Type B pancreatic cell (in vitro differentiated cells): ENCODE data around the gene MPZ. TPM values are rescaled to one million over a fixed set of nuclear protein-coding genes. Genes with fewer than 3 reads are reported as not detected.
A peak's percentile ranks its signal among the peaks of the same experiment; 100 is the strongest.
"Not testable (repeated sequence)": the region's sequence is repeated elsewhere in the genome, so short reads cannot be mapped to it uniquely, and the experiment has no call there.

Source experiments
- DNase-seq: peaks from one replicate; pipeline ENCODE4 v3.0.0; 2021; ENCODE audit warnings: mixed read lengths; ENCODE audit not compliant: unreplicated experiment; ENCODE audit errors: extremely low spot score
- H3K27ac Mint-ChIP-seq: 2 replicates; pipeline ENCODE4 v1.8.0; 2021; ENCODE audit warnings: mild to moderate bottlenecking, mixed read lengths
- H3K27me3 Mint-ChIP-seq: 2 replicates; pipeline ENCODE4 v1.8.0; 2021; ENCODE audit warnings: mixed read lengths
- H3K36me3 Mint-ChIP-seq: 2 replicates; pipeline ENCODE4 v1.8.0; 2021; ENCODE audit warnings: mixed read lengths
- H3K4me1 Mint-ChIP-seq: one replicate; pipeline ENCODE4 v1.8.0; 2021; ENCODE audit warnings: mixed read lengths; ENCODE audit not compliant: unreplicated experiment
- H3K4me3 Mint-ChIP-seq: 2 replicates; pipeline ENCODE4 v1.8.0; 2021; ENCODE audit warnings: mild to moderate bottlenecking, mixed read lengths
- H3K9me3 Mint-ChIP-seq: 2 replicates; pipeline ENCODE4 v1.8.0; 2021; ENCODE audit warnings: mixed read lengths
- CTCF ChIP-seq: fragments of 200-600 bp; sonication (generic); conservative IDR thresholded peaks from 2 replicates; pipeline ENCODE4 v1.5.0; 2021; ENCODE audit warnings: antibody characterized with exemption, mild to moderate bottlenecking
- total RNA-seq: library from RNA; stranded (reverse); gene quantifications from 2 replicates; pipeline ENCODE4 v1.2.1, GENCODE V29; 2021; ENCODE audit warnings: low replicate concordance

The MPZ gene
- total RNA-seq, 1 donor from 2014 or later = 3.6 TPM

- DNase-seq = no peak
- H3K27ac Mint-ChIP-seq = no peak overlapping the region
- no peaks in the 10 kb centered on the region for H3K27me3 Mint-ChIP-seq
- no peak overlapping the region for H3K4me3 Mint-ChIP-seq
- H3K36me3 Mint-ChIP-seq = peaks cover 25% of the 10 kb centered on the region
- no peak for TF ChIP-seq CTCF
- H3K9me3 Mint-ChIP-seq = no peaks in the 10 kb centered on the region
- no peaks in the 10 kb centered on the region for H3K4me1 Mint-ChIP-seq
These were observed 32.4 kb upstream of the MPZ start for GRCh38 chr1:161342177-161342576.

GRCh38 chr1:161335796-161336195 lies 26.0 kb upstream of the MPZ start:
- H3K27ac Mint-ChIP-seq = no peak overlapping the region
- peaks cover 25% of the 10 kb centered on the region for H3K36me3 Mint-ChIP-seq
- no peaks in the 10 kb centered on the region for H3K4me1 Mint-ChIP-seq

GRCh38 chr1:161333166-161333565 lies 23.4 kb upstream of the MPZ start:
- no peaks in the 10 kb centered on the region for H3K27me3 Mint-ChIP-seq
- H3K4me1 Mint-ChIP-seq = no peaks in the 10 kb centered on the region
- no peaks in the 10 kb centered on the region for H3K9me3 Mint-ChIP-seq
- H3K27ac Mint-ChIP-seq = no peak overlapping the region
- H3K4me3 Mint-ChIP-seq = no peak overlapping the region
- DNase-seq = no peak
- peaks cover 25% of the 10 kb centered on the region for H3K36me3 Mint-ChIP-seq
- TF ChIP-seq CTCF = no peak

More at GRCh38 chr1:161335796-161336195, 26.0 kb upstream of the MPZ start:
- no peaks in the 10 kb centered on the region for H3K27me3 Mint-ChIP-seq
- no peak overlapping the region for H3K4me3 Mint-ChIP-seq
- H3K9me3 Mint-ChIP-seq = no peaks in the 10 kb centered on the region
- no peak for TF ChIP-seq CTCF
- no peak for DNase-seq

- Mint-ChIP-seq H3K9me3 (no peaks in the 10 kb centered on the region), H3K27me3 (no peaks in the 10 kb centered on the region), H3K4me1 (no peaks in the 10 kb centered on the region), H3K36me3 (peaks cover 24% of the 10 kb centered on the region), H3K27ac (no peak overlapping the region), H3K4me3 (no peak overlapping the region)
- no peak for DNase-seq
- no peak for TF ChIP-seq CTCF
These were observed 20.6 kb upstream of the MPZ start for GRCh38 chr1:161330346-161330745.

DNA sequence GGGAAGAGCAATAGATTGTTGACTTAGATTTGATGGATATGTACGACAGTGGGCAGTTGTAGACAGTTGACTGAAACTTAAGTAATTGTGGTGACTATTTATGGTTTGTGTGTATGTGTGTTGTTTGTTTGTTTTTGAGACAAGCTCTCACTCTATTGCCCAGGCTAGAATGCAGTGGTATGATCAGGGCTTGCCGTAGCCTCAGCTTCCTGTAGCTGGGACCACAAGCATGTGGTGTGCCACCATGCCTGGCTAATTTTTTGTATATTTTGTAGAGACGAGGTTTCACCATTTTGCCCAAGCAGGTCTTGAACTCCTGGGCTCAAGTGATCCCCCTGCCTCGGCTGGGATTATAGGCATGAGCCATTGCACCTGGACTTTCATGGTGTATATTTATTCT lies 14.3 kb upstream of the MPZ start:
- peaks cover 8% of the 10 kb centered on the region for H3K36me3 Mint-ChIP-seq
- no peak for TF ChIP-seq CTCF

GRCh38 chr1:161315841-161316674 lies 6.3 kb upstream of the MPZ start:
- not testable (repeated sequence) for DNase-seq, H3K36me3 Mint-ChIP-seq, H3K9me3 Mint-ChIP-seq, H3K27me3 Mint-ChIP-seq
- Mint-ChIP-seq H3K27ac (peak overlapping the region; percentile 95), H3K4me3 (peak overlapping the region; percentile 96), H3K4me1 (peaks cover 19% of the 10 kb centered on the region)

More for the DNA sequence above, 14.3 kb upstream of the MPZ start:
- no peak overlapping the region for H3K4me3 Mint-ChIP-seq
- H3K9me3 Mint-ChIP-seq = no peaks in the 10 kb centered on the region
- DNase-seq = no peak
- no peak overlapping the region for H3K27ac Mint-ChIP-seq
- peaks cover 4% of the 10 kb centered on the region for H3K4me1 Mint-ChIP-seq
- no peaks in the 10 kb centered on the region for H3K27me3 Mint-ChIP-seq
